Measurements from ENCODE around the gene CUL7. TPM values are rescaled to one million over a fixed set of nuclear protein-coding genes. Genes with fewer than 3 reads are reported as not detected.

The CUL7 gene
- total and polyA plus RNA-seq, 9 of the 15 experiments (the other 6 are each of a cell fraction or from before 2014, with no cell fraction given), result 0.44 to 20.1 (median 8.6) TPM

- TF ChIP-seq SRF (CRISPR knock-in tag; IDR thresholded peaks at IDR 0.05) (no peak), ZNF140 (CRISPR knock-in tag; IDR thresholded peaks at IDR 0.05) (no peak), HEY1 (CRISPR knock-in tag; IDR thresholded peaks at IDR 0.05; ENCODE audit: borderline replicate concordance) (no peak), ZNF316 (IDR thresholded peaks at IDR 0.05) (no peak), IFI16 (CRISPR knock-in tag; IDR thresholded peaks at IDR 0.05) (no peak; the same call in 1 of the 2 replicates), HDAC1 (IDR thresholded peaks at IDR 0.05) (peak in 1 of 2 experiments; percentile 86; a peak in 2 of 4 replicates), RNF219 (CRISPR knock-in tag; IDR thresholded peaks at IDR 0.05) (no peak), HBP1 (CRISPR knock-in tag; IDR thresholded peaks at IDR 0.05) (no peak), HDAC6 (IDR thresholded peaks at IDR 0.05; ENCODE audit: low read depth, low read length) (no peak), ZNF143 (CRISPR knock-in tag; IDR thresholded peaks at IDR 0.05) (no peak), CBX2 (IDR thresholded peaks at IDR 0.05; ENCODE audit: insufficient read depth, low read length, poor library complexity, severe bottlenecking) (no peak), LARP7 (IDR thresholded peaks at IDR 0.05) (peak; percentile 74; the same call in 1 of the 2 replicates), TCF7L2 (IDR thresholded peaks at IDR 0.05; ENCODE audit: low read depth, low read length) (0 out of 2 replicates have a peak, but pooled peaks have one; percentile 14), U2AF2 (optimal IDR thresholded peaks at IDR 0.05; ENCODE audit: low read depth, low read length) (no peak), MIER1 (IDR thresholded peaks at IDR 0.05; ENCODE audit: low read depth) (no peak), CHD1 (IDR thresholded peaks at IDR 0.05; ENCODE audit: low read length) (no peak), ZFP36 (IDR thresholded peaks at IDR 0.05; ENCODE audit: low read depth, low read length, partially characterized antibody) (no peak), ILK (tag; IDR thresholded peaks at IDR 0.05; ENCODE audit: borderline replicate concordance, low read depth) (no peak), ZNF395 (CRISPR knock-in tag; IDR thresholded peaks at IDR 0.05) (no peak), NR2C1 (IDR thresholded peaks at IDR 0.05) (no peak), NR2C1 (tag; IDR thresholded peaks at IDR 0.05) (no peak), RFX1 (IDR thresholded peaks at IDR 0.05) (no peak)
- TF ChIP-seq, protein P1, sequence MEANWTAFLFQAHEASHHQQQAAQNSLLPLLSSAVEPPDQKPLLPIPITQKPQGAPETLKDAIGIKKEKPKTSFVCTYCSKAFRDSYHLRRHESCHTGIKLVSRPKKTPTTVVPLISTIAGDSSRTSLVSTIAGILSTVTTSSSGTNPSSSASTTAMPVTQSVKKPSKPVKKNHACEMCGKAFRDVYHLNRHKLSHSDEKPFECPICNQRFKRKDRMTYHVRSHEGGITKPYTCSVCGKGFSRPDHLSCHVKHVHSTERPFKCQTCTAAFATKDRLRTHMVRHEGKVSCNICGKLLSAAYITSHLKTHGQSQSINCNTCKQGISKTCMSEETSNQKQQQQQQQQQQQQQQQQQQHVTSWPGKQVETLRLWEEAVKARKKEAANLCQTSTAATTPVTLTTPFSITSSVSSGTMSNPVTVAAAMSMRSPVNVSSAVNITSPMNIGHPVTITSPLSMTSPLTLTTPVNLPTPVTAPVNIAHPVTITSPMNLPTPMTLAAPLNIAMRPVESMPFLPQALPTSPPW (CRISPR knock-in tag; IDR thresholded peaks at IDR 0.05), result no peak
Measured at GRCh38 chr6:43013097-43013842, 40.4 kb downstream of the CUL7 start (continued).
